RKO (cell line): ENCODE data around the gene LRIG1.

Source experiments
- DNase-seq: peaks from one replicate; pipeline ENCODE4 v3.0.0-alpha.2; 2016; ENCODE audit warnings: low spot score

The LRIG1 gene

DNA sequence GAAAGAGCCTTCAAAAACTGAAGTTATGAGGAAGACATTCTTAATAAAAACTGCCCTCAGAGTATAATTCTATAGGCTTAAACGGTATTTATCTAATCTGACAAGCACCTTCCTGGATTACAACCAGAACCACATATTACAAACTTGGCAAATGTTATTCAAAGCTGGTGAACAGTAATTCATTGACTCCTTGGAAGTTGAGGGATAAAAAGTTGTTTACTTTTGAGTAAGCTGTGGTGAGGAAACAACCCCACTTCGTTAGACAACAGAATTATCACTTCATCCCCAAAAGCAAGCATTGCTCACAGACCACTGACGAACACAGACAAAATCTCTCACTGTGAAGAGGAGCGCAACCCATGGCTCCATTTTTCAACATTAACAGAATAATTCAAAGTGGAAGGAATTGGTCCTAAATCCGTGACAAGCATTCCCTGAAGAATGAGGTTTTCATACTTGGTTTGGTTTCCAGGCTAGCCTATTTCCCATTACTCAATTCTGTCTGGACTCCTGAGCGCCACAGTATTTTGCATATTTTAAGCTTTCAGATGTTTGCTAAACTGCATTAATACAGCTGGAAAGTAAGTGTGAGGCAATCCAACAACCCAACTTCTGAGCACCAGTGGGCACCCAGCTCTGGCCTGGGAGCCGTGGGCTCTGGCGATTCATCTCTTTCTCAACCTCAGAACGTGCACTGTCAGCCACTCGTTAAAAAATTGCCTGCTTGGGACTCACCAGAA, 32.7 kb downstream of the LRIG1 start:
- DNase-seq: no peak

- DNase-seq: no peak
These were observed 34.1 kb downstream of the LRIG1 start for GRCh38 chr3:66466606-66467270.

DNA sequence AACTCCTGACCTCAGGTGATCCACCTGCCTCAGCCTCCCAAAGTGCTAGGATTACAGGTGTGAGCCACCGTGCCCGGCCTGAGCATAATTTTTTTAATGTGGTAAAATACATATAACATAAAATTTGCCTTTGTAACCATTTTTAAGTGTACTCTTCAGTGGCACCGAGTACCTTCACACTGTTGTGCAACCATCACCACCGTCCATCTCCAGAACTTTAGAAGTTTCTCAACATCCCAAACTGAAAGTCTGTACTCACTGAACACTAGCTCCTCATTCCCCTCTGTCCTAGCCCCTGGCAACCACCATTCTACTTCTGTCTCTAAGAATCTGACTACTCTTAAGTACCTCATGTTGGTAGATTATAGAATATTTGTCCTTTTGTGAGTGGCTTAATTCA, 35.2 kb downstream of the LRIG1 start:
- no peak for DNase-seq

DNA sequence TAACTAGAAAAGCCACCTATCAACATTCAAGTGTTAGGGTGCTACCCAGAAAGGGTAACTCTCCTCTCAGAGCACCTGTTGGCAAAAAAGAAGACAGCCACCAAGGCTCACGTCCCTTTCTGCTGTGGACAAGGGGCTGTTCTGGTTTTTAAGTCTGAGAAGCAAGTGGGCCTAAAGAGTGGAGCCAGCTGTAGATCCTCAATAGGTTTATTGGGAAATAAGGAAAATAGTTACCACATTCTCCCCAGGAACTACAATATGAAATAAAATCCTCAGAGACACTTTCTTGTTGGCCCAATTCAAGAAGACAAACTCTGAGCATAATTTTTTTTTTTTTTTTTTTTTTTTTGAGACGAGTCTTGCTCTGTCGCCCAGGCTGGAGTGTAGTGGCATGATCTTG, 35.8 kb downstream of the LRIG1 start:
- no peak for DNase-seq

DNA sequence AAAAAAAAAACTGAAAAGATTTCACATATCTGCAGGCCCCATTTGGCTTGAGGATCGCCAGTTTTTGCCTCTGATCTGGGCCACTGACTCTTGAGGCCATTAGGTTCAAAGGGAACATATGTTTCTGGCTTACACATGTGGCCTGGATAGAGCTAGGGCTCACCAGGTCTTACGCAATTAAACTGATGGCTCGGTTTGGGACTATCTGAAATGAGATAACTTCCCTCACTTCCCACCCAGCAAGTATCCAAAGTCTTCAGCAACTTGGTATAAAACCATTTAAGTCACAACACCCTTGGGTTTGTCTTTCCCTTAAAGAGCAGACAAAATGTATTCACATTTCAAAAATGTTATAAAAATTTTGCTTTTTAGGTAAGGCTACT, 36.3 kb downstream of the LRIG1 start:
- no peak for DNase-seq

DNA sequence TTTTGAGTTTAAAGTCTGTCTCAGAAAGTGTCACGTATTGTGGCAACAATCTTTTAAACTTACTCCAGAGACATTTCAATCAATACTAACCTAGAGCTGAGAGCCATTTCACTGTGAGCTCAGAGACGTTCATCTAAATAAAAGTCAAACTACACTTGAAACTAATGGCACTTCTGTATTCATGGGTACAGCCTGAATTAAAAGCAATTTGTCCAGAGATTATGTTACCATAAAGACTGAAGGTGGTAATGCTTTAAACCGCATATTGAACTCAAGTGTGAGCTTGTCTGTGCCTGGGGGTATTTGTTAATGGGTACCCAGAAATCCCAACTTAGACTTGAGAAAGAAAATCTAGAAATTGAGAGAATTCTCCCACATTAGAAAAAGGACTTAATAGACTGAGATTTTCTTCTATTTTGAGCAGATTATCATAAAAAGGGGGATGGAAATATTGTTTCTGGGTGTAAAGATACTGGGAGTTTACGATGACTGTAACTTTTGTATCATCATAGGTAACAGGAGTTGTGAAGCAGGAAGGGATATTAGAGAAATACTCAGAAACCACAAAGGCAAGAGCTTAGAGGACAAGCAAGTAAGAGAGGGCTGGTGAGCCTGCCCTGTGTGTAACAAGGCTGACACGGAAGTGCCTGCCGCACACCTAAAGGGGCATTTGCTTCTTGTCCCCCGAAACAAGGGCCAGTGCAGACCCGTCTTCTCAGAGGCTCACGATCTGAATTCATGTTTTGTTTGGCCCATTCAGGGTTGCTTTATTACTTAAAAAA, 36.9 kb downstream of the LRIG1 start:
- no peak for DNase-seq

- no peak for DNase-seq
These were observed 37.7 kb downstream of the LRIG1 start for GRCh38 chr3:66463054-66463631.

- DNase-seq: no peak
These were observed 43.6 kb downstream of the LRIG1 start for GRCh38 chr3:66457252-66457651.

- DNase-seq: no peak
These were observed 44.1 kb downstream of the LRIG1 start for GRCh38 chr3:66456711-66457173.

DNA sequence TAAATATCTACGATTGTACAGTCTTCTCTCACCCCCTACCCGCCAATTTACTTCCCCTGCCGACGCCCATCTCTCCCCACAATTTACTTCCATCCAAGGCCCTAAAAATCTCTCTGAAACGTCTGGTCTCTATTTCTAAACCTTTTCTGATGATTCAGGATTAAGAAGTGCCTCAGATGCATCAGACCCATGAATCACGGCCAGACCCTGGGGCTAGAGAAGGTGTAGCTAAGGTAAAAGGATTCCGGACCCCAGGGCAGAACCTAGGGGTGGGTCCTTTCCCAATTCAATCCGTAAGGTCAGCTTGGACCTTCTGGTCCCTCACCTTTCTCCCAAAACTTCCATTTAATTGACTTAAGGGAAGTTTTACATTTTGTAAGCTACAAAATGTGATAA, 46.4 kb downstream of the LRIG1 start:
- no peak for DNase-seq

DNA sequence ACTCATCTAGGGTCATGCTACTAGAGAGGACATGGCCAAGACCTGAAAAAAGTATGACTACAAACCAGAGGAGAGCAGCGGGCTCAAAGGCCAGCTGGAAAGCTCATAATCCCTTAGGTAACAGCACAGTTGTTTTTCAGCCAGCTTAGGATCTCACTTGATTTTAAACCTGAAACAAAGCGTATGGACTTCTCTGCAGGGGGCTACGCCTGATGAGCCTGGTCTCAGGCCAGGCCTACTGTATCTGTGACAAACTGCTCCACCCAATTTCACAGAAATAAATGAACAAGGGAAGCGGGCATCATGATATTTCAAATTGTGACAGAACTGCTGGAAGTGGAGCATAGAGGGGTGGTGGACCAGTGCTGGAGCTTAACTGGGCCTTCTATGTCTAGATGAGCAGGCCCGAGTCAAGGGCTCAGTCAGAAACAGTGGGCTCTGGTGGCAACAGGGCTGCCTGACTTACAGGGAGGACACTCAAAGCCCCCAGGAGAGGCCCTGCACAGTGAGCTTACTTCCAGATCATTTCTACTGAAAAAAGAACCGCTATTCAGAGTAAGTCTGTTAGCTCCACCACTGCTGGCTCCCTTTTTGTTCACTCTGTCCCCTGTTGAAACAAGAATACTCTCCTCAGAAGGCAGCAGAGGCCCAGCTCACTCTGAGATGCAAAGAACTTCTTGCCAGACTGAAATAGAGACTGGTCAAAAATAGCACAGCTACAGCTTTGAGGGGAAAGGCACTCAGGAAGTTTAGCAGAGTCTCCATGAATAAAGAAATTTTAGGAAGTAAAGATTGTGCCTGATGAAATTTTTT, 47.0 kb downstream of the LRIG1 start:
- no peak for DNase-seq

GRCh38 chr3:66452303-66453011, 48.4 kb downstream of the LRIG1 start:
- DNase-seq: no peak

DNA sequence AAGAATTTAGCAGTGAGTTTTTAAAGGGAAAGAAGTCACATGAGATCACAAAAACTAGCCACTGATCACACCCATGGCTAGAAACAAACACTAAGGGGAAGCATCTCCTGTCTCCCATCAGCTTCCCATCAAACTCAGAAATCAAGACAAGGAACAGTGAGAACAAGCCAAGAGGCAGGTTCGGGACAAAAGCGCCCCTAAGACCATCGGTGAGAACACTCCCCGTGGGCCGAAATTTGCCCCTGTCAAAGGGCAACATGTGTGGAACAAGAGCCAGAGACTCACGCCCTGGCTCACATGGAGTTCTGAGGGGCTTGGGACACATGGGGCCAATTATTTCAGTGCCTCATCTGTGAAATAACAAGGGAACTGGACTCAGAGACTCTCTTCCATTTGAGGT, 49.1 kb downstream of the LRIG1 start:
- DNase-seq: no peak

DNA sequence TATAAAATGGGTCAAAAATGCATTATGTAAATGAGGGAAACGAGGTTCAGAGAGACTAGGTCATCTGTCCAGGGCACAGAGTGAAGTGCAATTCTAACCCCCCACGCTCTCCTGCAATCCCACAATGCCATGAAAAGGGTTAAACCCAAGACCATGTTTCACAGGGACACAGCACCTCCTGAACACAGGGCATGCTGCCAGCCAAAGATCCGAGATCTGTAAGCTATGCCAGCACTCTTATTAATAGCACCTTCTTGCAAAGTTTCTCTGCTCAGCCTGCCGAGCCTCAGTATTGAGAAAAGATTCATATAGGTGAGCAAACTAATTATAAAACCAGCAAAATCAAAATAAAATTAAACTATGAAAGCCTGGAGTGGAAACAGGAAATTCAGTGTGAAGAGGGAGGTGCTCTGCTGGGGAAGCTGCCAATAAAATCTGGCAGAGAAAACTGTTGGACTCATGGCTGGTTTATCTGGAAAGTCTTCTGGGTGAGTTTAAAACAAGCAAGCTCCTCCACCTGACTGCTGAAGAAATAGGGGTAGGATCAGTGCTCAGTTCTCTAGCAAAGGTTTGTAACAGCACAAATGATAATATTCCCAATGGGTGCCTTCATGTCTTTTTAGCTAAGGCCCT, 50.3 kb downstream of the LRIG1 start:
- no peak for DNase-seq

DNA sequence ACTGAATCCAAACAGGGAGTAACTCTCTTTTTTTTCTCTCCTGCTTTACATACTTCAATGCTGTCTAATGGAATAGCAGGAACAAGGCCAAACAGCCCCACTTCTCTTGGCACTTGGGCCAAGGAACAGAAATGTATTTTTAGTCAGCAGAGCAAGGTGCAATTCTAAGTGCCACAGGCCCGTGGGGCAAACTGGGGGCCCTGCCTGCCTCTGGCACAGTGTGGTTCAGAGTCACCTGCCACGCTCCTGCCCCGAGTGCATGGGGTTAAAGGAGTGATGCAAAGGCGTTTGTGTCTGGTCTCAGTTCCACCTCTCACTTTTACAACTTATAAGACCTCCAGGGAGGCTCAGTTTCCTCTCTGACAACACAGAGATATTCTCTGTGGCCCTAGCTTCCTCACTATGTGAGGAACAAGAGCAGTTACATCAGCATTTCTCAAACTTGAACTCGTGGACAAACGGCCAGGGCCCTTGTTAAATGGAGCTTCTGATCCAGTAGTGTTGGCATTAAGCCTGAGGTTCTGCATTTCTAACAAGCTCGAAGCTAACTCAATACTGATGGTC, 51.3 kb downstream of the LRIG1 start:
- DNase-seq: no peak

GRCh38 chr3:66444146-66444644, 56.6 kb downstream of the LRIG1 start:
- DNase-seq: no peak

GRCh38 chr3:66443118-66443803, 57.6 kb downstream of the LRIG1 start:
- no peak for DNase-seq

DNA sequence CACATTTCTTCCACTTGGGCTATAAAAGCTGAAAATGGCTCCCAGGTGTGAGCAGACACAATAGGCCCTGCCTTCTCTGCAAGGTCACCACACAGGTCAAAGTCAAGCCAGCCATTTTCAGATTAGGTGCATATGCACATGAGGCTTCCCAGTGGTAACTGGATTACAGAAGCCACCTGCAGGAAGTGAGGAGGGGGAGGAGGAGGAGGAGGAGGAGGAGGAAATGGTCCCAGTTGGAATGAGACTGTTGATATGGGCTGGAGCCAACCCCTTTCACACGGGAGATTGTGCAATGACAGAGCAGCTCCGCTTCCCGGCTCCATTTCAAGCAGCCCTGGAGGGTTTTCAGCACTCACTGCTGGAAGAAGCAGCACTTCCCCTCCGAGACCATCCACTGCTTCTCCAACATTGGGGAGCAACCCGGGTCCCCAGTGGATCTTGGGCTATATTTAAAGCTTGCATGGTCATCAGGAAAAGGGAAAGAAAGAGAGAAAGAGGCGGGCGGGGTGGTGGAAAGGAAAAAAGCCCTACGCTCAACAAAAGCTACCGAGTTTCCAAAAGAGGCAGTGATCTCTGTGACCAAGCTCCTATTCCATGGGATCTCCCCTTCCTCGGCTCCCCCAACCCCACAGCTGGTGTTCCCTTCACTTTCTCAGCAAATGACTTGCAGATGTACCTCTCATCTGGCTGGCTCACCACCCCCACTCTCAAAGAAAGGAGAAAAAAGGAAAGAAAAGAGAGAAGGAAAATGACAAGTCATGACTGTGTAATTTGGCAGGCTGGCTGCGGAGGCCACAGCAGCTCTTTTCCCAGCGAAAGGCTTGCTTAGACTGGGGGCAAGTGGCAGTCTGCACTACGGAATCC, 58.3 kb downstream of the LRIG1 start:
- DNase-seq: no peak

GRCh38 chr3:66441692-66442091, 59.1 kb downstream of the LRIG1 start:
- no peak for DNase-seq
